SU-DHL-6 (cell line): ENCODE results near the gene DNASE1.
"Not testable (repeated sequence)": the region's sequence is repeated elsewhere in the genome, so short reads cannot be mapped to it uniquely, and the experiment has no call there.

Source experiments
- H2AFZ ChIP-seq: fragments of 200-600 bp; sonication (generic); 2 replicates; pipeline ENCODE4 v1.6.1; 2014; ENCODE audit warnings: low read depth, mild to moderate bottlenecking, moderate library complexity, mixed read lengths, antibody characterized with exemption, low read length; ENCODE audit not compliant: severe bottlenecking
- H3F3A ChIP-seq: fragments of 200-600 bp; shearing (Covaris generic); 2 replicates; pipeline ENCODE4 v1.6.0; 2016; ENCODE audit warnings: antibody characterized with exemption, mild to moderate bottlenecking; ENCODE audit not compliant: insufficient read depth
- H3K27ac ChIP-seq: fragments of 200-600 bp; sonication (generic); 2 replicates; pipeline ENCODE4 v1.5.1; 2016; ENCODE audit warnings: low read depth, mild to moderate bottlenecking, low read length, moderate library complexity, mixed read lengths
- H3K27me3 ChIP-seq: fragments of 200-600 bp; sonication (generic), shearing (Covaris generic); 2 replicates; pipeline ENCODE4 v1.6.0; 2014; ENCODE audit warnings: mild to moderate bottlenecking, low read length
- H3K36me3 ChIP-seq: fragments of 200-600 bp; sonication (generic); 2 replicates; pipeline ENCODE4 v1.6.1; 2014; ENCODE audit warnings: mild to moderate bottlenecking, low read length, mixed read lengths
- H3K4me2 ChIP-seq: fragments of 300-600, 200-600 bp; shearing (Covaris generic), sonication (generic); 2 replicates; pipeline ENCODE4 v1.6.0; 2014; ENCODE audit warnings: low read length, low read depth, mild to moderate bottlenecking; ENCODE audit not compliant: poor library complexity, severe bottlenecking
- H3K4me3 ChIP-seq: fragments of 200-600 bp; sonication (generic); 2 replicates; pipeline ENCODE4 v1.5.1; 2014; ENCODE audit warnings: antibody characterized with exemption, low read length, mild to moderate bottlenecking, mixed read lengths; ENCODE audit not compliant: insufficient read depth, poor library complexity, severe bottlenecking
- H3K79me2 ChIP-seq: fragments of 200-600 bp; sonication (generic); 2 replicates; pipeline ENCODE4 v1.6.1; 2014; ENCODE audit warnings: mild to moderate bottlenecking, low read length, moderate library complexity; ENCODE audit not compliant: insufficient read depth
- H3K9ac ChIP-seq: fragments of 200-600 bp; sonication (generic); 2 replicates; pipeline ENCODE4 v1.7.0; 2014; ENCODE audit warnings: mild to moderate bottlenecking, low read length
- H3K9me2 ChIP-seq: fragments of 200-600 bp; sonication (generic); replicated peaks from 2 replicates; pipeline ENCODE4 v1.6.1; 2014; ENCODE audit warnings: low read length; ENCODE audit not compliant: insufficient read depth
- H3K9me3 ChIP-seq: fragments of 200-600 bp; sonication (generic); 2 replicates; pipeline ENCODE4 v1.6.1; 2014; ENCODE audit warnings: low read length, mixed read lengths; ENCODE audit not compliant: insufficient read depth
- H4K20me1 ChIP-seq: fragments of 200-600 bp; sonication (generic); 2 replicates; pipeline ENCODE4 v1.6.1; 2014; ENCODE audit warnings: low read depth, mild to moderate bottlenecking, antibody characterized with exemption, low read length, moderate library complexity, mixed read lengths
- EZH2phosphoT487 ChIP-seq: fragments of 200-600 bp; sonication (generic), shearing (Covaris generic); conservative IDR thresholded peaks from 2 replicates; pipeline ENCODE4 v1.6.1; 2018; ENCODE audit warnings: mild to moderate bottlenecking, antibody characterized with exemption, low read length, moderate library complexity, mixed read lengths
- TF ChIP-seq, protein P1 (sequence below): fragments of 200-600 bp; sonication (generic); IDR thresholded peaks from one replicate; pipeline ENCODE4 v1.5.1; 2017; ENCODE audit warnings: antibody characterized with exemption, mild to moderate bottlenecking, low read length, moderate library complexity; ENCODE audit not compliant: insufficient read depth, poor library complexity, severe bottlenecking

DNASE1 gene

DNA sequence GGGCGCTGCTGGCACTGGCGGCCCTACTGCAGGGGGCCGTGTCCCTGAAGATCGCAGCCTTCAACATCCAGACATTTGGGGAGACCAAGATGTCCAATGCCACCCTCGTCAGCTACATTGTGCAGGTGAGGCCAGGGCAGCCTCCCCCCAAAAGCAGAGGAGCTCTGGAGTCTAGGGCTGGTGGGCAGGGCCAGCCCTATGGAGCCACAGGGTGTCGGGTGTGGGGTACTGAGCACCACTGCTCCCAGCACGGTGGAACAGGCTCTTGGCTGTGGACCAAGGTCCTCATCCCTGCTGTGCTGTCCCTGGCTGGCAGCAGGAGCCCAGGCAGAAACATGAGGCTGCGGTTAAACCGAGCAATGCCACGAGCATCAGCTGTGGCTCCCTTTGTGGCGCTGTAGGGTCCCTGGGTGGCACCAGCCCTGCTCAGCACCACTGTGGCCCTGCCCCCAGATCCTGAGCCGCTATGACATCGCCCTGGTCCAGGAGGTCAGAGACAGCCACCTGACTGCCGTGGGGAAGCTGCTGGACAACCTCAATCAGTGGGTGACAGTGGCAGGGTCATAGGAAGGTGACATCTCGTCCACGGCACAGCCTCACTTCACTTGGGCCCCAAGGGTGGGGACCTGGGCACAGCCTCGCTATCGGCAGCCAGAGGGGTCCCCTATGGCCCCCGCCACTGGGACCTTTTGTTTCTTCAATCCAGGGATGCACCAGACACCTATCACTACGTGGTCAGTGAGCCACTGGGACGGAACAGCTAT lies 1.1 kb downstream of the DNASE1 start:
- Histone ChIP-seq H2AFZ (no peak overlapping the region), H3K4me2 (no peak overlapping the region), H3F3A (peaks cover 33% of the 10 kb centered on the region), H3K79me2 (peaks cover 5% of the 10 kb centered on the region; the same call in 1 of the 2 replicates), H4K20me1 (no peaks in the 10 kb centered on the region), H3K4me3 (no peak overlapping the region), H3K9ac (no peak overlapping the region), H3K27me3 (no peaks in the 10 kb centered on the region), H3K27ac (no peak overlapping the region), H3K36me3 (peaks cover 9% of the 10 kb centered on the region; the same call in 1 of the 2 replicates), H3K9me3 (no peaks in the 10 kb centered on the region), H3K9me2 (no peaks in the 10 kb centered on the region)
- TF ChIP-seq EZH2phosphoT487: no peak
- TF ChIP-seq, protein P1, sequence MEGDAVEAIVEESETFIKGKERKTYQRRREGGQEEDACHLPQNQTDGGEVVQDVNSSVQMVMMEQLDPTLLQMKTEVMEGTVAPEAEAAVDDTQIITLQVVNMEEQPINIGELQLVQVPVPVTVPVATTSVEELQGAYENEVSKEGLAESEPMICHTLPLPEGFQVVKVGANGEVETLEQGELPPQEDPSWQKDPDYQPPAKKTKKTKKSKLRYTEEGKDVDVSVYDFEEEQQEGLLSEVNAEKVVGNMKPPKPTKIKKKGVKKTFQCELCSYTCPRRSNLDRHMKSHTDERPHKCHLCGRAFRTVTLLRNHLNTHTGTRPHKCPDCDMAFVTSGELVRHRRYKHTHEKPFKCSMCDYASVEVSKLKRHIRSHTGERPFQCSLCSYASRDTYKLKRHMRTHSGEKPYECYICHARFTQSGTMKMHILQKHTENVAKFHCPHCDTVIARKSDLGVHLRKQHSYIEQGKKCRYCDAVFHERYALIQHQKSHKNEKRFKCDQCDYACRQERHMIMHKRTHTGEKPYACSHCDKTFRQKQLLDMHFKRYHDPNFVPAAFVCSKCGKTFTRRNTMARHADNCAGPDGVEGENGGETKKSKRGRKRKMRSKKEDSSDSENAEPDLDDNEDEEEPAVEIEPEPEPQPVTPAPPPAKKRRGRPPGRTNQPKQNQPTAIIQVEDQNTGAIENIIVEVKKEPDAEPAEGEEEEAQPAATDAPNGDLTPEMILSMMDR: no peak

DNA sequence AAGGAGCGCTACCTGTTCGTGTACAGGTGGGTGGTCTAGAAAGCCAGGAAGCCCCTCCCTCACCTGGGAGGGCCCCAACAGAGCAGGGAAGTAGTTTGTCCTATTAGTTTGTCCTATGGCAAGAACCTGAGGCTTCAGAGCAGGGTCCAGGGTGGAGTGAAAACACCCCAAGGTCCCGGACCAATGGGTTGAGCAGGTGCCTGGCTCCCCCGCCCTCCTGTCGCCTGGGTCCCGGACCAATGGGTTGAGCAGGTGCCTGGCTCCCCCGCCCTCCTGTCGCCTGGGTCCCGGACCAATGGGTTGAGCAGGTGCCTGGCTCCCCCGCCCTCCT lies 1.6 kb downstream of the DNASE1 start:
- H2AFZ ChIP-seq, H3K4me2 ChIP-seq, H4K20me1 ChIP-seq, H3K36me3 ChIP-seq, H3K27ac ChIP-seq, H3K9me3 ChIP-seq, H3K79me2 ChIP-seq, H3K9ac ChIP-seq, H3K27me3 ChIP-seq, H3K4me3 ChIP-seq, H3K9me2 ChIP-seq: not testable (repeated sequence)
- H3F3A ChIP-seq: peaks cover 37% of the 10 kb centered on the region

- Histone ChIP-seq H3K9me2 (no peaks in the 10 kb centered on the region), H3K4me2 (no peak overlapping the region), H3K79me2 (peaks cover 5% of the 10 kb centered on the region; the same call in 1 of the 2 replicates), H2AFZ (no peak overlapping the region), H3K9ac (no peak overlapping the region), H4K20me1 (no peaks in the 10 kb centered on the region), H3K4me3 (no peak overlapping the region), H3K9me3 (no peaks in the 10 kb centered on the region), H3K36me3 (peaks cover 7% of the 10 kb centered on the region; the same call in 1 of the 2 replicates), H3K27ac (no peak overlapping the region), H3K27me3 (no peaks in the 10 kb centered on the region), H3F3A (peaks cover 43% of the 10 kb centered on the region)
- no peak for TF ChIP-seq EZH2phosphoT487
- TF ChIP-seq, protein P1: no peak
These were observed 2.3 kb downstream of the DNASE1 start for GRCh38 chr16:3656491-3657468.
